ENCODE results near the gene HIGD2A. TPM values are rescaled to one million over a fixed set of nuclear protein-coding genes. Genes with fewer than 3 reads are reported as not detected.

HIGD2A gene
- total and polyA plus RNA-seq, 10 of the 15 experiments (the other 5 are each of a cell fraction or from before 2014, with no cell fraction given) = 152 to 348 (median 194) TPM

- no peak for FAIRE-seq
- H3K27me3 ChIP-seq (replicated peaks in 1 of 2; ENCODE audit: control insufficient read depth in 2 of 2, insufficient read depth in 2 of 2, low read length in 1 of 2) = no peaks in the 10 kb centered on the region
- H3K36me3 ChIP-seq (ENCODE audit: control insufficient read depth in 2 of 2, insufficient read depth in 2 of 2, low read length in 1 of 2) = no peaks in the 10 kb centered on the region; a peak in 1 of 4 replicates
- H3K4me3 ChIP-seq = no peak overlapping the region
- H3K27ac ChIP-seq (ENCODE audit: control insufficient read depth, insufficient read depth) = no peak overlapping the region
- no peaks in the 10 kb centered on the region for H3K9me3 ChIP-seq (replicated peaks; ENCODE audit: control insufficient read depth, insufficient read depth, low read length)
- POLR2A ChIA-PET = interaction anchor here (0.9 kb wide), 1 partner anchor 17 kb away, joined by 3 read pairs; no protein-coding TSS in a partner anchor
- intact Hi-C loops (cut with micrococcal nuclease; ENCODE audit: unreplicated experiment) (no loop called here), in situ Hi-C loops (cut with MboI) (no loop called here)
- H3K79me2 ChIP-seq (ENCODE audit: control insufficient read depth, insufficient read depth, low read length) = no peaks in the 10 kb centered on the region
- no peaks in the 10 kb centered on the region for H3K4me1 ChIP-seq (ENCODE audit: control insufficient read depth, insufficient read depth, low read length)
- no peak overlapping the region for H2AFZ ChIP-seq (ENCODE audit: control insufficient read depth, low read depth, low read length)
- SMC1A ChIA-PET (ENCODE audit: uncharacterized antibody, unreplicated experiment) = interaction anchor here (1.0 to 1.7 kb wide), 2 partner anchors 9 to 677 kb away, joined by 3 to 5 read pairs; partner anchors contain the start of gene CLTB
- ATAC-seq = peak; percentile 68
- no peaks in the 10 kb centered on the region for H4K20me1 ChIP-seq (ENCODE audit: control insufficient read depth, insufficient read depth)
- BruUV-seq (replicated peaks) = no TSS peak
- 69% methylated on average over 9 of the region's 9 CpGs for WGBS (ENCODE audit: insufficient coverage, insufficient replicate concordance, low lambda C conversion rate, missing lambda C conversion rate)
- CTCF ChIA-PET = interaction anchor here (0.7 to 2.0 kb wide), 4 partner anchors 9 to 172 kb away, joined by 3 to 4 read pairs (median 4); no protein-coding TSS in a partner anchor
- DNase-seq (ENCODE audit: low read depth, low spot score) = no peak
- RAD21 ChIA-PET (ENCODE audit: unreplicated experiment) = interaction anchor here (0.7 to 0.9 kb wide), 2 partner anchors 22 to 676 kb away, joined by 3 to 4 read pairs; no protein-coding TSS in a partner anchor
- H3K9ac ChIP-seq (ENCODE audit: control insufficient read depth, insufficient read depth, low read length) = no peak overlapping the region
- TF ChIP-seq CTCF (IDR thresholded peaks at IDR 0.05 in 2 of 3, conservative IDR thresholded peaks at IDR 0.05 in 1 of 3; ENCODE audit: control insufficient read depth in 2 of 3, extremely low read depth in 1 of 3, insufficient read depth in 1 of 3, low read depth in 3 of 3, low read length in 3 of 3) (no peak), IKZF2 (IDR thresholded peaks at IDR 0.05) (no peak), STAT1 (conservative IDR thresholded peaks at IDR 0.05) (no peak), SMAD1 (IDR thresholded peaks at IDR 0.05; ENCODE audit: low read depth, partially characterized antibody) (no peak), NBN (IDR thresholded peaks at IDR 0.05) (no peak), ATF2 (IDR thresholded peaks at IDR 0.05; ENCODE audit: low read length) (no peak), PBX3 (IDR thresholded peaks at IDR 0.05; ENCODE audit: insufficient replicate concordance, low read depth, low read length) (no peak), IKZF1 (conservative IDR thresholded peaks at IDR 0.05) (no peak), DPF2 (IDR thresholded peaks at IDR 0.05) (no peak), SMAD5 (IDR thresholded peaks at IDR 0.05; ENCODE audit: low read depth) (no peak)
- no peak overlapping the region for H3K4me2 ChIP-seq (ENCODE audit: control insufficient read depth, insufficient read depth)
Observed at GRCh38 chr5:176406436-176407052, 18.0 kb downstream of the HIGD2A start.
